HCEC 1CT (cell line): ENCODE data around the gene DIS3L2.

Experiments used
- DNase-seq: peaks from one replicate; pipeline ENCODE4 v3.0.0-alpha.2; 2017

The DIS3L2 gene, protein sequence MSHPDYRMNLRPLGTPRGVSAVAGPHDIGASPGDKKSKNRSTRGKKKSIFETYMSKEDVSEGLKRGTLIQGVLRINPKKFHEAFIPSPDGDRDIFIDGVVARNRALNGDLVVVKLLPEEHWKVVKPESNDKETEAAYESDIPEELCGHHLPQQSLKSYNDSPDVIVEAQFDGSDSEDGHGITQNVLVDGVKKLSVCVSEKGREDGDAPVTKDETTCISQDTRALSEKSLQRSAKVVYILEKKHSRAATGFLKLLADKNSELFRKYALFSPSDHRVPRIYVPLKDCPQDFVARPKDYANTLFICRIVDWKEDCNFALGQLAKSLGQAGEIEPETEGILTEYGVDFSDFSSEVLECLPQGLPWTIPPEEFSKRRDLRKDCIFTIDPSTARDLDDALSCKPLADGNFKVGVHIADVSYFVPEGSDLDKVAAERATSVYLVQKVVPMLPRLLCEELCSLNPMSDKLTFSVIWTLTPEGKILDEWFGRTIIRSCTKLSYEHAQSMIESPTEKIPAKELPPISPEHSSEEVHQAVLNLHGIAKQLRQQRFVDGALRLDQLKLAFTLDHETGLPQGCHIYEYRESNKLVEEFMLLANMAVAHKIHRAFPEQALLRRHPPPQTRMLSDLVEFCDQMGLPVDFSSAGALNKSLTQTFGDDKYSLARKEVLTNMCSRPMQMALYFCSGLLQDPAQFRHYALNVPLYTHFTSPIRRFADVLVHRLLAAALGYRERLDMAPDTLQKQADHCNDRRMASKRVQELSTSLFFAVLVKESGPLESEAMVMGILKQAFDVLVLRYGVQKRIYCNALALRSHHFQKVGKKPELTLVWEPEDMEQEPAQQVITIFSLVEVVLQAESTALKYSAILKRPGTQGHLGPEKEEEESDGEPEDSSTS

GRCh38 chr2:231961349-231962166 lies at the start of gene DIS3L2:
TSS of gene DIS3L2 (plus strand) at chr2:231961713. CDS start at chr2:232014928, 53,215 bp downstream.
- DNase-seq = peak; percentile 85

GRCh38 chr2:231914077-231914690 lies 47.3 kb upstream of the DIS3L2 start:
- no peak for DNase-seq

GRCh38 chr2:231917280-231918066 lies 44.0 kb upstream of the DIS3L2 start:
- DNase-seq = no peak

GRCh38 chr2:231918501-231919330 lies 42.8 kb upstream of the DIS3L2 start:
- no peak for DNase-seq

- DNase-seq = no peak
These were observed 42.0 kb upstream of the DIS3L2 start for GRCh38 chr2:231919341-231920035.

- DNase-seq = no peak
These were observed 41.1 kb upstream of the DIS3L2 start for GRCh38 chr2:231920366-231920765.

DNA sequence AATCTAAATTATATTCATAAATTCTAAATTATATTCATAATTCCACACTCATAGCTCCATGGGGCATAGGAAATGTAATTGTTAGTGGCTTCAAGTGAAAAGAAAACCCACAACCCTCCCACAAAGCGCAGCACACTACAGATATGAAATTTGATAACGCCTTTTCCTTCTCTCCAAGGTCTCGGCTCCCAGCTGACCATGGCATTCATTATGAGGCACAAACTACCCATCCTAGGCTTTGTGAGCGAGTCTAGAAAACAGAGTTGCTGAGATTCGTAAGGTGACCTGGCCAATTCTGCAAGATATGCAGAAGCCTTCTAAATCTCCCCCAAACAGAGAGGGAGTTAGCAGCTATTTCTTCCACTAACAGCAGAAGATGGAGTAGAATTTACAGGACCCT lies 40.7 kb upstream of the DIS3L2 start:
- no peak for DNase-seq

GRCh38 chr2:231922311-231923009 lies 39.1 kb upstream of the DIS3L2 start:
- no peak for DNase-seq

DNA sequence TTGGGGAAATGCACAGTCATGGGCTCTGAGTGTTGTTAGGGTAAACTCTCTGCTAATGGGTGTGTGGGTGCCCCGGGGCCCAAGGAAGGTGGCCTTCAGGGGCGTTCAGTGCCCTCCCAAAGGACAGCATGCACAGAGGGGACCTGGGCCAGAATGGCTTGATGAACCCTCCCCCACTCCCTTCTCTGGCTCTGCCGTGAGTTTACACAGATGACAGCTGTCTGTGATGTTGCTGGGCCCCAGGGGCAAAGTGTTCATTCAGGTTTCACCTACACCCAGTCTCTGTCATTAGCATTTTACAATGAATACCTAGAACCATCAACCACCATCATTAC lies 38.5 kb upstream of the DIS3L2 start:
- DNase-seq = no peak

DNA sequence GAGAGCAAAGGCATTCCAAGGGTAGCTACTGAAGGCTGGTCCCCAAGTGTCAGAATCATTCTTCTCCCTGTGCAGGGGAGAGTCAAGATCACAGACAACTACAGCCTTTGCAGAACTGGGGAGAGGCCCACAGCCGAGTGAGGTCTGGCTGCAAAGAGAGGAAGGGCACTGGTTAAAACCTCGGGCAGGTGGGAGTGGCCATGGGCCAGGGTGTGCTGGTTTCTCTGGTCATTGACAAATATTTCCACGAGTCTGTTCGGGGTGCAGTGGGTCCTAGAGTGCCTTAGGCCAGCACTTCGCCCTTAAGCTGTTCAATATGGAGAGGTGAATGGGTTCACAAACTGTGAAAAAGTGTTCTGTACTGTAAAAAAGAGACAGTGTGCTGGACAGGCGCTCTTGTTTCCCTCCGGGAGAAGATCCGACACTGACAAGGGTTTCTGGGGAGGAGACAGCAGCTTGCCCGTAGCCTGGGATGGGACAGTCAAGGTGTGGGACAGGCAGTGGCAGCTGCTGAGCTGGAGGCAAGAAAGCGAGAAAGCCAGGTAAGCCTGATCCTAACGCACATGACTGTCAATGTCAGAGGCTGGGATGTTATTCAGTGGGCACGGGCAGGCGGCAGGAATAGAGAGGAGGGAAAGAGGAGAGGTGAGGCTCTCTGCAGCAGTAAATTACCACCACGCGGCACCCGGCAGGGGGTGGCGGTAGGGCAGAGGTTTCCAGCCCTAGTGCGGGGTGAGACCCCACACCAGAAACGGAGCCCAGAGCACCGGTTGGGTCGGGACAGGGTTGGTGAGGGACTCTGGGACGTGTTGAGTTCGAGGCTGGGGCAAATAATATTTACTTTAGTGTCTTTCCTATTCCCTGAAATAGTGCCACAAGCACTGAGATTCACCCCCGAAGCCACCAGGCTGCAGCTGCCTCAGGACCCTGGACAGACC lies 37.3 kb upstream of the DIS3L2 start:
- no peak for DNase-seq

DNA sequence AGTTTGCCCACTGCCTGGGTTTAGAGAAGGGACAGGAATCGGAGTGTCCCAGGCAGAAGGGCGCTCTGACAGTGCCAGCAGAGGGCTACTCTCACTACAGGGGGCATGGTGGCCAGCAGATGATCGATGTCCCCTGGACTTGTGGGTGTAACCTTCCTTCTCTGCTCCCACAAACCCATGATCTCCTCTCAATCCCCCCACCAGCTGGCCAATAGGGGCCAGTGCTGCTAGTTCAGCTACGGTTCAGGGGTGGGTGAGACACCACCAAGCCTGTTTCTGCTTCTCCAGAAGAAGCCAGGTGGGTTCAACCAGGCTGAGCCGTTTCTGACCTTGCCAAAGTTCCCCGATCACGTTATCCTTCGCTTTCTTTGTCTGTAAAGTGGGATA lies 36.6 kb upstream of the DIS3L2 start:
- no peak for DNase-seq

DNA sequence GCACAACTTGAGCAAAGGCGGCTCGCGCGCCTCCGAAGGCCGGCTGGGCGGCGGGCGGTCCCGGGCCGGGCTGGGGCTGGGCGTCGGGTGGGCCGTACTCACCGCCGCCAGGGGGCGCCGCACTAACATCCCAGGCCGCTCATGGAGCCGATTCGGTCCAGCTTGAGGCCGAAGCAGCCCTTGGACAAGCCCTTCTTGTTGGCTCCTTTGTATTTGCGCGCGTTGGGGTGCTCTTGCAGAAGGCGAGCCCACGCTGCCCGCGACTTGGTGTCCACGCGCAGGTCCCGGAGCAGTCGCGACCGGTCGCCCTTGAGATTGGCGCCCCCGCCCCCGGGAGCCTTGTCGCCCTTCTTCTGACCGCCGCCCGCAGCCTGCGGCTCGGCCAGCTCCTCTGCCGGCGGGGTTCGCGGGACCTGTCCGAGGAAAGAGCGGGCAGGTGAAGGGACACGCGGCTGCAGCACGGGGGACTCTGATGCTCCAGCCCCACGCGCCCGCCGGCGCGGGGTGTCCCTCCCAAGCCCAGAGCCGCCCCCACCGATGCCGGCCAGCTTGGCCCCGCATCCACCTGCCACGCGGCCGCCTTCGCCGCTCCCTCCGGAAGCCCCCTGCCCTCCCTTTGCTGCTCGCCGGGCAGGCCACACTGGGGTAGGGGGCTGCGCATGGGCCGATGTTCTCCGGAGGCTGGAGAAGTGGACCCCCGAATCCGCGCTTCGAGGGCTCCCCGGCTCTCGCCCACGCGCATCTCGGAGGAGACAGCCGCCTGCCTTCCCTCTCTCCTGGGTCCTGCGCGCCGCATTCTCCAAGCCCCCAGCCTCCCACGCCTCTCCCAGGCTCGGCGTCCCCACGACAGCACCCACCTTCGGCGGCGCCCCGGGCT lies 36.0 kb upstream of the DIS3L2 start:
- DNase-seq = peak; percentile 79

DNA sequence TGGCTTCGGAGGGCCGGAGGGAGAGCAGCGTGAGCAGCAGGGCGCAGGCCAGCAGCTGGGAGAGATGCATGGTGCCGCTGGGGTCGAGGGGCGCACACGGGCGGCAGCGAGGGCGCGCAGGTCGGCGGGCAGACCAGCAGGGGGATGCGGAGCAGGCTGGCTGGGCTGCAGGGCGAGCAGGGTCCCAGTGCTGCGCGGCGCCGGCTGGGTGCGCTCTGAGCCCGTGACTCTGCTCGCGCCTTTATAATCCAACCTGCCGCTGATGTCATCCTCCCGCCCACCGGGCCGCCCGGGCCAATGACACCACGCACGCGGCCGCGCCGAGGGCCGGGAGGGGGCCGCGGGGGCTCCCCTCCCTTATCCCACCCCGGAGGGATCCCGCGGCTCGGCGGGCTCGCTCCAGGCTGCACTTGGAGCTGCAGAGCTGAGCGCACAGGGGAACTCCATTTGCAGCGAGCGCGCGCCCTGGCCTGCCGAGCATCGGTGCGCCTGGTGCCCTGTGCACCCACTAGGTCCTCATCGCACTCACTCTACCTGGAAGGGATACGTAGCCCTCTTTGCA lies 35.3 kb upstream of the DIS3L2 start, which contains the start of gene NPPC:
Gene NPPC (minus strand): TSS at position 217 of the 562 bp plus-strand sequence. CDS start 147 bp downstream, at position 70.
- DNase-seq = peak; percentile 15

GRCh38 chr2:231926761-231927565 lies 34.5 kb upstream of the DIS3L2 start:
- DNase-seq = no peak

DNA sequence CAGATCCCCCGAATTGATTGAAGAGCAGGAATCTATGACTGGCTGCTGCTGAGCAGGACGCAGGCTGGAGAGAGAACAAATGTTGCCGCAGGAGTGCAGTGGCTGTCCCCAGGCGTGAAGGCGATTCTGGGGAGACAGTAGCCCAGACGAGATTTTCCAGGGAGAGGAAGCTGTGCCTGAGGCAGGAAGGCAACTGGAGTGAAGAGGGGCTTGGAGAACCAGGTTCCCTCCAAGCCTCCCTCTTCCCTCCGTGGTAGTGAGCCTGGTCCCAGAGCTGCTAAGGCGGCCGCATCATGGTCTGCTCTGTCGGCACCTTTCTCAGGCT lies 34.0 kb upstream of the DIS3L2 start:
- no peak for DNase-seq

DNA sequence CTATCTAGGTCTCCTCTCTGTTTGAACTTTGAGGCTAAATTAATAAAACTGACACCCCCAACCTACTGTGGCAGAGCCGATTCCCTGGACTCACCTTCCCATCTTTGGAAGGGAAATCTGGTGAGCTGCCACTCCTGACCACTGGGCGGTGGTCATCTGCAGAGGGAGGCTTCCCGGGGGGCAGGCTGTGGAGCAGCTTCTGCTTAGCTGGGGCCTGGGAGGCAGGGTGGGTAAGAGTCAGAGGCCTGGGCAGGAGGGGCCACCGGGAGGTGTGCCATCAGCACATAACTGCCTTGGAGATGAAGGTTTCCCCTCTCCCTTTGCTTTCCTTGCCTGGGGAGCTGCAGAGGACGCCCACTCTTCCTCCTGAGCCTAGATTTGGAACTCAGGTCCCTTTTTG lies 33.0 kb upstream of the DIS3L2 start:
- DNase-seq = no peak
